GM19395 (cell line): ENCODE results near the gene MDM4.
"Not testable (repeated sequence)": the region's sequence is repeated elsewhere in the genome, so short reads cannot be mapped to it uniquely, and the experiment has no call there.

ENCODE experiments used
- ATAC-seq: cut with Tn5 transposase; IDR thresholded peaks from one replicate; pipeline ENCODE4 v1.9.1; 2021; ENCODE audit warnings: mild to moderate bottlenecking, moderate library complexity; ENCODE audit not compliant: unreplicated experiment

The MDM4 gene

GRCh38 chr1:204560002-204560401 lies 43.8 kb downstream of the MDM4 start:
- ATAC-seq = not testable (repeated sequence)

- ATAC-seq = no peak
Observed at GRCh38 chr1:204560590-204561150, 44.5 kb downstream of the MDM4 start.

- ATAC-seq = no peak
Observed at GRCh38 chr1:204562075-204562990, 46.1 kb downstream of the MDM4 start.

GRCh38 chr1:204563307-204563706 lies 47.1 kb downstream of the MDM4 start:
- ATAC-seq = no peak

- ATAC-seq = no peak
Observed at GRCh38 chr1:204563780-204564179, 47.6 kb downstream of the MDM4 start.

GRCh38 chr1:204564835-204565234 lies 48.6 kb downstream of the MDM4 start:
- ATAC-seq = peak; percentile 88

GRCh38 chr1:204565617-204566582 lies 49.7 kb downstream of the MDM4 start:
- ATAC-seq = no peak

GRCh38 chr1:204566583-204566955 lies 50.4 kb downstream of the MDM4 start:
- no peak for ATAC-seq

- no peak for ATAC-seq
Observed at GRCh38 chr1:204567071-204567470, 50.9 kb downstream of the MDM4 start.

GRCh38 chr1:204568576-204569315 lies 52.5 kb downstream of the MDM4 start:
- ATAC-seq = no peak

GRCh38 chr1:204569478-204569877 lies 53.3 kb downstream of the MDM4 start:
- ATAC-seq = no peak

- not testable (repeated sequence) for ATAC-seq
Observed at GRCh38 chr1:204570021-204570420, 53.8 kb downstream of the MDM4 start.

- no peak for ATAC-seq
Observed at GRCh38 chr1:204571128-204571527, 54.9 kb downstream of the MDM4 start.

GRCh38 chr1:204571631-204572030 lies 55.4 kb downstream of the MDM4 start:
- ATAC-seq = no peak

GRCh38 chr1:204572923-204573922 lies 57.0 kb downstream of the MDM4 start:
- no peak for ATAC-seq

- ATAC-seq = no peak
Observed at GRCh38 chr1:204574016-204574864, 58.0 kb downstream of the MDM4 start.

GRCh38 chr1:204574865-204575163 lies 58.6 kb downstream of the MDM4 start:
- ATAC-seq = no peak
